GM19238 (cell line): ENCODE results near the gene ZBED6.
"Not testable (repeated sequence)": the region's sequence is repeated elsewhere in the genome, so short reads cannot be mapped to it uniquely, and the experiment has no call there.

ENCODE experiments used
- DNase-seq: peaks from one replicate; pipeline ENCODE4 v3.0.0; 2011; ENCODE audit warnings: low spot score; ENCODE audit not compliant: insufficient read length

ZBED6 gene

GRCh38 chr1:203778146-203778545, 17.3 kb upstream of the ZBED6 start:
- no peak for DNase-seq

- no peak for DNase-seq
These were observed 16.6 kb upstream of the ZBED6 start for GRCh38 chr1:203778789-203779188.

GRCh38 chr1:203781962-203782361, 13.5 kb upstream of the ZBED6 start:
- no peak for DNase-seq

- DNase-seq: no peak
These were observed 5.5 kb upstream of the ZBED6 start for GRCh38 chr1:203789966-203790365.

- DNase-seq: no peak
These were observed 3.9 kb upstream of the ZBED6 start for GRCh38 chr1:203791498-203791897.

- DNase-seq: no peak
These were observed 2.9 kb upstream of the ZBED6 start for GRCh38 chr1:203792486-203792885.

GRCh38 chr1:203793561-203793960, 1.9 kb upstream of the ZBED6 start:
- not testable (repeated sequence) for DNase-seq

GRCh38 chr1:203794764-203795440, 521 bp upstream of the ZBED6 start:
- no peak for DNase-seq

- DNase-seq: no peak
These were observed 798 bp downstream of the ZBED6 start for GRCh38 chr1:203796236-203796605.

- DNase-seq: no peak
These were observed 1.8 kb downstream of the ZBED6 start for GRCh38 chr1:203797216-203797615.

- no peak for DNase-seq
These were observed 2.7 kb downstream of the ZBED6 start for GRCh38 chr1:203797948-203798655.

- DNase-seq: no peak
These were observed 3.7 kb downstream of the ZBED6 start for GRCh38 chr1:203799157-203799556.

GRCh38 chr1:203799971-203800370, 4.5 kb downstream of the ZBED6 start:
- DNase-seq: no peak

- no peak for DNase-seq
These were observed 10.3 kb downstream of the ZBED6 start for GRCh38 chr1:203805689-203806088.

- no peak for DNase-seq
These were observed 11.8 kb downstream of the ZBED6 start for GRCh38 chr1:203807196-203807595.

GRCh38 chr1:203813581-203814341, 18.3 kb downstream of the ZBED6 start:
- no peak for DNase-seq

- DNase-seq: no peak
These were observed 23.0 kb downstream of the ZBED6 start for GRCh38 chr1:203818399-203818798.

GRCh38 chr1:203823306-203823705, 27.9 kb downstream of the ZBED6 start:
- no peak for DNase-seq

- no peak for DNase-seq
These were observed 30.8 kb downstream of the ZBED6 start for GRCh38 chr1:203826175-203826574.

- DNase-seq: no peak
These were observed 32.6 kb downstream of the ZBED6 start for GRCh38 chr1:203828002-203828401.

- no peak for DNase-seq
These were observed 33.1 kb downstream of the ZBED6 start for GRCh38 chr1:203828503-203828902.

GRCh38 chr1:203829247-203829646, 33.8 kb downstream of the ZBED6 start:
- not testable (repeated sequence) for DNase-seq
